A549 (cell line): ENCODE data around the gene GH2.
"Not testable (repeated sequence)": the region's sequence is repeated elsewhere in the genome, so short reads cannot be mapped to it uniquely, and the experiment has no call there.

Experiments used
- CHD4 ChIP-seq: fragments of 200-600 bp; sonication (generic); IDR thresholded peaks from 2 replicates; pipeline ENCODE4 v1.6.1; 2016; ENCODE audit warnings: antibody characterized with exemption, mild to moderate bottlenecking, borderline replicate concordance
- CTCF ChIP-seq: fragments of >200 bp; sonication (Bioruptor Twin); formaldehyde crosslinking; IDR thresholded peaks from 3 replicates; pipeline ENCODE4 v1.5.1; 2016
- HMGXB4 ChIP-seq: fragments of 250-450 bp; sonication (Bioruptor Pico); IDR thresholded peaks from 2 replicates; pipeline ENCODE4 v1.5.0; 2021; ENCODE audit warnings: mild to moderate bottlenecking, moderate library complexity, borderline replicate concordance
- KDM1A ChIP-seq: fragments of 200-600 bp; sonication (generic); IDR thresholded peaks from 2 replicates; pipeline ENCODE4 v1.6.1; 2016; ENCODE audit warnings: low read depth, mild to moderate bottlenecking
- KDM5A ChIP-seq: fragments of 200-600 bp; sonication (generic); IDR thresholded peaks from 2 replicates; pipeline ENCODE4 v1.6.1; 2016; ENCODE audit warnings: antibody characterized with exemption, mild to moderate bottlenecking
- MAZ ChIP-seq: fragments of 150-350 bp; IDR thresholded peaks from 2 replicates; pipeline ENCODE4 v1.6.1; 2014; ENCODE audit warnings: antibody characterized with exemption, low read depth, low read length, borderline replicate concordance
- NR3C1 ChIP-seq: fragments of >200 bp; sonication (Bioruptor Twin); formaldehyde crosslinking; IDR thresholded peaks from 3 replicates; pipeline ENCODE4 v1.6.1; 2017
- PHF8 ChIP-seq: fragments of 200-600 bp; sonication (generic); IDR thresholded peaks from 2 replicates; pipeline ENCODE4 v1.6.1; 2016; ENCODE audit warnings: low read depth, mild to moderate bottlenecking, antibody characterized with exemption, moderate library complexity, borderline replicate concordance
- POLR2A ChIP-seq: IDR thresholded peaks from 2 replicates; pipeline ENCODE4 v1.6.1; 2012; ENCODE audit warnings: mild to moderate bottlenecking, low read length
- POLR2AphosphoS2 ChIP-seq: conservative IDR thresholded peaks from 2 replicates; pipeline ENCODE4 v1.6.1; 2012; ENCODE audit warnings: low read length, improper control_type of control experiment, inconsistent platforms
- RAD21 ChIP-seq, 2 experiments: fragments of >200 bp in 1 of 2; sonication (Bioruptor Twin) in 1 of 2; formaldehyde crosslinking in 1 of 2; IDR thresholded peaks in 1 of 2; conservative IDR thresholded peaks in 1 of 2; 2 replicates in 1 of 2; 3 replicates in 1 of 2; pipeline ENCODE4 v1.6.1; 2012 to 2018; ENCODE audit warnings: inconsistent platforms in 1 of 2
- USF2 ChIP-seq: fragments of 450-650 bp; IDR thresholded peaks from 2 replicates; pipeline ENCODE4 v1.6.1; 2014; ENCODE audit warnings: antibody characterized with exemption
- ZC3H11A ChIP-seq: fragments of 450-650 bp; IDR thresholded peaks from 2 replicates; pipeline ENCODE4 v1.6.1; 2014; ENCODE audit warnings: antibody characterized with exemption, mild to moderate bottlenecking
- ZFP36 ChIP-seq: fragments of 450-650 bp; IDR thresholded peaks from 2 replicates; pipeline ENCODE4 v1.6.1; 2014; ENCODE audit warnings: borderline replicate concordance; ENCODE audit not compliant: partially characterized antibody

- not testable (repeated sequence) for TF ChIP-seq CTCF; USF2; NR3C1; POLR2A; PHF8; KDM1A; KDM5A; RAD21 (conservative IDR thresholded peaks at IDR 0.05 in 1 of 2, IDR thresholded peaks at IDR 0.05 in 1 of 2); HMGXB4; ZC3H11A; CHD4; ZFP36; MAZ; POLR2AphosphoS2
Measured at GRCh38 chr17:63894021-63894420, 12.3 kb upstream of the GH2 start.
